Subcutaneous adipose tissue (tissue), 4 donors: ENCODE results near the gene UEVLD. TPM values are rescaled to one million over a fixed set of nuclear protein-coding genes. Genes with fewer than 3 reads are reported as not detected.

Source experiments
- total RNA-seq, 4 donors: library from RNA; depleted of rRNA; stranded (reverse); fragments of >200 nt; gene quantifications; one replicate each; pipeline ENCODE4 v1.1.0, GENCODE V29; 2016
- TF ChIP-seq, protein P1 (sequence below): fragments of 450-650 bp; IDR thresholded peaks from one replicate; pipeline ENCODE4 v1.5.1; 2016; ENCODE audit warnings: low read depth, mild to moderate bottlenecking, control low read depth, antibody characterized with exemption, moderate library complexity

Gene UEVLD
- total RNA-seq, 4 donors from 2014 or later = 18.6 to 67.0 (median 29.8) TPM

DNA sequence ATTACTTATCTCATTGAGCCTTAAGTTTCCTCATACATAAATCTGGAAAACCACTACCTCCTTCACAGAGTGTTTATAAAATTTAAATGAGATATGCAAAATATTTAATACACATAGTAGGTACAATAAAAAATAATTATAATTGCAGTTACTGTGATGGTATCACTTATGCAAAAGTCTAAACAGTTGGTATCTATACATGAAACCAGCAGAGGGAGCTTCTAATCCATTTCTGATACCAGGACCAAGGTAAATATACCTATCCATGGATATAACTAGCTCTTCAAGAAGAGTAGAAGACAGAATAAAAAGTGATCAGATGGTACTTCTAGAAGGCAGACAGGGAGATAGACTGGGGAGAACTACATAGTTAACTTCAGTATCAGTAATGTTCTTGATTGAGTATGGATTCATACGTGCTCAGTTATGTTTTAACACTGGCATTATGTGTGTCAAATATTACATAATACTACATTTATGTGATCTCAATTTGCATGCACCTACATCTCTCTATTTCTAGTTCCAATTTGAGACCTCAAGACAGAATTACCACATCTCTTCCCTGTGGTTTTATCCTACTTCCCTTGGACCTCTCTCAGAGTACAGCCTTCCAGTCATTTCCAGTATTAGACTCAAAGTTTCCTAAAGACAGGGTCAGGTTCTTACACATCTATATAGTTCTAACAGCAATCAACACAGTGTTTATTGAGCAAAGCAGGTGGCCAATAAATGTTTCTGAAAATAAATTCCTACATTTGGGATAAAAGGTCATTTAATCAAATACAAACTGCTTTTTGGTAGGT, 48.1 kb downstream of the UEVLD start:
- TF ChIP-seq, protein P1, sequence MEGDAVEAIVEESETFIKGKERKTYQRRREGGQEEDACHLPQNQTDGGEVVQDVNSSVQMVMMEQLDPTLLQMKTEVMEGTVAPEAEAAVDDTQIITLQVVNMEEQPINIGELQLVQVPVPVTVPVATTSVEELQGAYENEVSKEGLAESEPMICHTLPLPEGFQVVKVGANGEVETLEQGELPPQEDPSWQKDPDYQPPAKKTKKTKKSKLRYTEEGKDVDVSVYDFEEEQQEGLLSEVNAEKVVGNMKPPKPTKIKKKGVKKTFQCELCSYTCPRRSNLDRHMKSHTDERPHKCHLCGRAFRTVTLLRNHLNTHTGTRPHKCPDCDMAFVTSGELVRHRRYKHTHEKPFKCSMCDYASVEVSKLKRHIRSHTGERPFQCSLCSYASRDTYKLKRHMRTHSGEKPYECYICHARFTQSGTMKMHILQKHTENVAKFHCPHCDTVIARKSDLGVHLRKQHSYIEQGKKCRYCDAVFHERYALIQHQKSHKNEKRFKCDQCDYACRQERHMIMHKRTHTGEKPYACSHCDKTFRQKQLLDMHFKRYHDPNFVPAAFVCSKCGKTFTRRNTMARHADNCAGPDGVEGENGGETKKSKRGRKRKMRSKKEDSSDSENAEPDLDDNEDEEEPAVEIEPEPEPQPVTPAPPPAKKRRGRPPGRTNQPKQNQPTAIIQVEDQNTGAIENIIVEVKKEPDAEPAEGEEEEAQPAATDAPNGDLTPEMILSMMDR = no peak

DNA sequence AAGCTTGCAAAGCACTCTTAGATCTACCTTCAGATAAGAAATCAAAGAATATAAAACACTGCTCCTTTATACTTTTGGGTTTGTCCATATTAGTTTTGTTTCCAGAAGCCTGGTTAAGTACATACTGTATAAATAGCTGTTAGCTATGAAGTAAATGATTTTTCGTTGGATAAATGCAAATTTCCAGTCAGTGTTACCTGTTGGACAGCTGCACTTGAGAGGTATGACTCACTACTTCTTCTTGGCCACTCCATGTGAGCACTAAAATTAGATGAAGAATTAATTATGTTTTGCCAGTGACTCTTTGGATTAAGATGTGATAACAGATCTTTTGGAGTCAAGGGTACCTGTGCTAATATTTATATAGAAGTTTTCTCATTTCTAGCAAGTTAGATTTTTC, 52.3 kb downstream of the UEVLD start:
- TF ChIP-seq, protein P1 = no peak

DNA sequence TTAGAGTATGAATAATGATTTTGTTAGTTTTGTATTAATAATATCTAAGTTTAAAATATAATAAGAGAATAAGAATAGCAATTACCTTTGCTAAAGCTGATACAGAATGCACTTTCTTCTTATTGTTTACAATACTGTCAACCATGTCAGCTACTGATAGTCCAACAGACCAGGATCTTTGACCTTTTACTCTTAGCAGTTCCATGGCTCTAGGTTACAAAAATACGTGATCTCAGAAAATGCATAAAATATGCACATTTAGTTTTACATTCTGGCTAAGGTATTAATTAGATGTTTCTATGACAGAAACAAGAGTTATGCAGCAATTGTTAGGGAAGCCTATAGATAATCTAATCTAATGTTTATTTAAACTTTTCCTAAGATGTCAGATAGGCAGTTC, 54.3 kb downstream of the UEVLD start:
- TF ChIP-seq, protein P1 = no peak

DNA sequence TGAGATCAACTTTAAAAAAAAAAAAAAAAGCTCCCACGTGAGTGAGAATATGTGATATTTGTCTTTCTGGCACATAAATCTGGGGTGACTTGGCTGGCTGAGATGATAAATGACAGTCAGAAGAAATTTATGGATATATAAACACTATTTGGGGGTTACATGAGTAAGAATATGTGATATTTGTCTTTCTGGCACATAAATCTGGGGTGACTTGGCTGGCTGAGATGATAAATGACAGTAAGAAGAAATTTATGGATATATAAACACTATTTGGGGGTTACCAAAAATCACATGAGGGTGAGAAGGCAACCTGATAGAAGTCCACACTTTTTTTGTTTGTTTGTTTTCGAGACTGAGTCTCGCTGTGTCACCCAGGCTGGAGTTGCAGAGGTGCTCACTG, 55.2 kb downstream of the UEVLD start:
- TF ChIP-seq, protein P1 = no peak

DNA sequence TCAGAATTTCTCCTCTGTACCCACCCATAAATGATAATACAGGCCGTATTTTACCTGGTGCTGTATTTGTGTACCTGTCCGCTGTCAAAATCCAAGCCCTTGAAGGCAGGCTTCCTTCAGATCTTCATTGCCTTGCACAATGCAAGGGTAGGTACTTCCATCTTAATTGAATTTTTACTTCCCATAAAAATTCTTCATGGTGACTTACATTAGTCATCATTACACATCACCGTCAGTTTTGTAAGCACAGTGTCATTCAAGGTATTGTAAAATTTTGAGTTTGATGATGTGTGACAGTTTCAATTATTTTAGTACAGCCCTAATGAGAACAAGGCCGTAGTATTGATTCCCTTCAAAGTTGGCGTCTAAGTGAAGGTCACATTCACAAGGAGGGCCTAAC, 61.0 kb downstream of the UEVLD start:
- TF ChIP-seq, protein P1 = no peak

DNA sequence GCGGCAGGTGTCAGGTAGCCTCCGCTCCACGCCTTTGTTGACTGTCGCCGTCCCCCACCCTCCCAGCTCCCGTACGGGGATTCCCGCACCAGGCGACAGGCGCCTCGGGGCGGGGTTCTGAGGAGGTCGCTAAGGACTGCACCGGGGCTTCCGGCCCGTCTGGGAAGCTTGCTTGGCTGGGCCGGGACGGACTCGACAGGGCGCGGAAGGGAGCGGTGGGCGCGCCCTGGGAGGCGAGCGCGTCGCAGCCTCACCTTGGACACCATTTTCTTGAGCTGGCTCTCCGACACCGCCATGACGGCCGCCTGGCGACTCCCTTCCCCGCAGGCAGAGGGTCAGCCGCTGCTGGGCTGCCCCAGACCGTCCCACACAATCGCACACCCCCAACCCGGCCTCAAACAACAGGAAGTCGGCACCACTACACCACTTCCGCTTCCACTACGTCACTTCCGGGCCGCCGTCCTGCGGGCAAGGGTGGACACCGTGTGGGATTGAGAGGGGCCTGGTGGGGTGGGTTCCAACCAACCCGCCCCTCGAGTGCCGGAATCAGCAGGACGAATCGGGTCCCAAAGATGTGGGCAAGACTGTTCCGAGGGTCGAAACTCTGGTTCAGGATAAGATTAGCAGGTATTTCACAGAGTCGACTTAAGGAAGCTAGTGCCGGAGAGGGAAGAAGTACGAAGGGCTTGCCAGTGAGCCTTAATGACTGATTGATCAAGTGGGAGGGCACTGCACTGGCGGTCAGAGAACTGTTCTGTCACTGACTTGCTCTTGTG, 61.8 kb downstream of the UEVLD start, which contains the start of gene TSG101:
Gene TSG101, minus strand, starts transcription at position 422 of the 776 bp plus-strand sequence. Its CDS starts 126 bp downstream, at position 296.
- TF ChIP-seq, protein P1 = no peak

DNA sequence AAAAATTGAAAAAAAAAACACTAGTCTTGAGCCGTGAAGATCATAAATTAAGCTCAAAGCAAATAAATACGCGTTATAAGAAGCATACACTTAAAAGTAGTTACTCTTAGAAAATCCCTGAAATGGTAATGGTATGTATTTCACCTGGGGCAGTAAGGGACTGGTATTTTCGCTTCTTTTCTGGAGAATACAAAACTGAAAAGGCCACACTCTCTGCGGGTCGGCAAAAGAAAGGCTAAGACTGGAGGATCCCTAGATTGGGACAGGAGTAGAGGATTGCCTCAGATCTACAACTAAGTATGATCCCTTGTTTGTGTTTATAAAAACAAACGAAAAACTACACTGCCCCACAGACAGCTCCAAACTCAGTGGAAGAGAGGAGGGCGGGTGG, 62.4 kb downstream of the UEVLD start:
- TF ChIP-seq, protein P1 = no peak
